Kidney epithelial cell (primary cell): ENCODE measurements around the gene NELL2. TPM values are rescaled to one million over a fixed set of nuclear protein-coding genes. Genes with fewer than 3 reads are reported as not detected.
"Not testable (repeated sequence)": the region's sequence is repeated elsewhere in the genome, so short reads cannot be mapped to it uniquely, and the experiment has no call there.

Experiments used
- DNase-seq: peaks from one replicate; pipeline ENCODE4 v3.0.0-alpha.2; 2010; ENCODE audit warnings: low read depth
- H3K27me3 ChIP-seq: 2 replicates; pipeline ENCODE4 v1.6.0; 2011; ENCODE audit warnings: low read length; ENCODE audit not compliant: control insufficient read depth, insufficient read depth
- H3K36me3 ChIP-seq: 2 replicates; pipeline ENCODE4 v1.5.1; 2011; ENCODE audit warnings: low read length; ENCODE audit not compliant: control insufficient read depth, insufficient read depth
- H3K4me3 ChIP-seq: 2 replicates; pipeline ENCODE4 v1.5.1; 2011; ENCODE audit warnings: low read depth, mild to moderate bottlenecking, control low read depth, low read length
- total RNA-seq: library from RNA; depleted of rRNA; stranded (reverse); fragments of >200 nt; gene quantifications from 2 replicates; pipeline ENCODE4 v1.2.3, GENCODE V29; 2015
- TF ChIP-seq, protein P1 (sequence below): IDR thresholded peaks from 2 replicates; pipeline ENCODE4 v1.5.1; 2011; ENCODE audit warnings: mild to moderate bottlenecking, moderate library complexity, low read length, control low read depth, inconsistent platforms; ENCODE audit not compliant: insufficient read depth, poor library complexity, severe bottlenecking

The NELL2 gene
- 3.5 and 9.7 TPM in 2 replicates for total RNA-seq

DNA sequence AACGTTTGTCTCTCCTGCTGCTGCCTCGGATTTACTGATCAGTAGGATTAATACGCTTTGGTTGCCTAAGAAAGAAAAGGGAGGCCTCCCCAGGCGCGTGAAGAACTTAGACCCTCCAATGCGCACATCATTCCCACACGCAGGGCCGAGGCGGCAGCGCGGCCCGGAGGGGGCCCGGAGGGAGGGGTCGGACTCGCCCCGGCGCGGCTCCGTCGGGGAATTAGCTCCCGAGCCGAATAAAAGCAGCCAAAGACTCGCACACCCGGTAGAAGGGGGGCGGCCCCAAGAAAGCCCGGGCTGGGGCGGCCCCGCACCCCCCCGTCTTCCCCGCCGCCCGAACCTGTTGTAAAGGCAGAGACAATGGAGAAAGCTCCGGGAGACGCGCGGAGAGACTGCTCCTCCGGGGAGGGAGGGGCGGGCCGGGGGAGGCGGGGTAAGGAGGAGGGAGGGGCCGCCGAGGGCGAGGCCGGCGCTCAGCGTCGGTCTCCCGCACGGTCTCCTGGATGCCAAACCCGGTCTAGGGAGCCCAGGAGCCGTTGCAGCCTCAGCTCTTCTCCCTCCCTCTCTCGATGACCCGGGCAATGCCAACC, at the start of gene NELL2:
Gene NELL2 (minus strand): TSS at position 362 of the 590 bp plus-strand sequence. CDS start 446 bp downstream, outside the sequence.
- DNase-seq = no peak
- peak within 1 kb of the TSS; percentile 21 for H3K4me3 ChIP-seq
- TF ChIP-seq, protein P1, sequence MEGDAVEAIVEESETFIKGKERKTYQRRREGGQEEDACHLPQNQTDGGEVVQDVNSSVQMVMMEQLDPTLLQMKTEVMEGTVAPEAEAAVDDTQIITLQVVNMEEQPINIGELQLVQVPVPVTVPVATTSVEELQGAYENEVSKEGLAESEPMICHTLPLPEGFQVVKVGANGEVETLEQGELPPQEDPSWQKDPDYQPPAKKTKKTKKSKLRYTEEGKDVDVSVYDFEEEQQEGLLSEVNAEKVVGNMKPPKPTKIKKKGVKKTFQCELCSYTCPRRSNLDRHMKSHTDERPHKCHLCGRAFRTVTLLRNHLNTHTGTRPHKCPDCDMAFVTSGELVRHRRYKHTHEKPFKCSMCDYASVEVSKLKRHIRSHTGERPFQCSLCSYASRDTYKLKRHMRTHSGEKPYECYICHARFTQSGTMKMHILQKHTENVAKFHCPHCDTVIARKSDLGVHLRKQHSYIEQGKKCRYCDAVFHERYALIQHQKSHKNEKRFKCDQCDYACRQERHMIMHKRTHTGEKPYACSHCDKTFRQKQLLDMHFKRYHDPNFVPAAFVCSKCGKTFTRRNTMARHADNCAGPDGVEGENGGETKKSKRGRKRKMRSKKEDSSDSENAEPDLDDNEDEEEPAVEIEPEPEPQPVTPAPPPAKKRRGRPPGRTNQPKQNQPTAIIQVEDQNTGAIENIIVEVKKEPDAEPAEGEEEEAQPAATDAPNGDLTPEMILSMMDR = no peak
- no peaks in the 10 kb centered on the region for H3K36me3 ChIP-seq
- H3K27me3 ChIP-seq = peaks cover 27% of the 10 kb centered on the region

DNA sequence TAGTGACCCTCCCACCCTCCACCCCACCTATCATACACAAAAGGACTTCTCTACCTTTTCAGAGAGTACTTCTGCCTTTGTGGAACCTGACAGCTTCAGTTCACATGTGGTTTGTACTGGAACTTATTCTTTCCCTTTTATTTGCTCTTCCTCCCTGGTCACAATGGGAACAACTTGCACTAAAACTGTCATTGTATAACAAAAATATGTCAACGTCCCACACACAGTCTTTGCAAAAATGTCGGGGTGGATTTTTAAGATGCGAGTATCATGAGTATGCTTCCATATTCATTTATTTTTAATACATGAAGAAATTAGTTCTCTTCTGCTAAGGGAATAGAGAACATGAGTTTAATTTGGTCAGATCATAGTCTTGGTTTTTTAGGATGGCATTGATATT, 45.6 kb upstream of the NELL2 start:
- Histone ChIP-seq H3K27me3 (no peaks in the 10 kb centered on the region), H3K4me3 (no peak overlapping the region), H3K36me3 (no peaks in the 10 kb centered on the region)
- DNase-seq = no peak
- TF ChIP-seq, protein P1 = no peak

GRCh38 chr12:44917141-44917540, 41.0 kb upstream of the NELL2 start:
- Histone ChIP-seq H3K4me3 (no peak overlapping the region), H3K27me3 (no peaks in the 10 kb centered on the region), H3K36me3 (no peaks in the 10 kb centered on the region)
- TF ChIP-seq, protein P1 = no peak
- DNase-seq = no peak

GRCh38 chr12:44915958-44916357, 39.8 kb upstream of the NELL2 start:
- H3K27me3 ChIP-seq = no peaks in the 10 kb centered on the region
- DNase-seq = no peak
- TF ChIP-seq, protein P1 = no peak

DNA sequence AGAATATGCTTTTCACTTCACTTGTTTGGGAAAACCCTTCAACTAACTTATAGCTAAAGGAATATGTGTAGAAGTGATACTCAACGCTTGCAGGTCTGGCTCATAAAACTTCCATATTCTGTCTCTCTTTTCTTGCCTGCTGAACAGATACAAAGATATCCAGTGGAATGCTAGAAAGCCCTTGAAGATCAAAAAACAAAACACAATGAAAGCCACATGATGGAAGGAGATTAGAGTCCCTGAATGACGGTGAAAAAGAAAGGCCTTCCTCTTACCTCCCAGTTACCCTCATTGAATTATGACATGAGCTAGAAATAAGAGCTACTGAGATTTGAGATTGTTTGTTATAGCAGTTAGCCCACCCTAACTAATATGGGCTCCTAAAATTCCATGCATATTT, 28.2 kb upstream of the NELL2 start:
- H3K36me3 ChIP-seq = no peaks in the 10 kb centered on the region
- TF ChIP-seq, protein P1 = no peak
- no peak for DNase-seq
- no peaks in the 10 kb centered on the region for H3K27me3 ChIP-seq
- H3K4me3 ChIP-seq = no peak overlapping the region

More at GRCh38 chr12:44915958-44916357, 39.8 kb upstream of the NELL2 start:
- no peaks in the 10 kb centered on the region for H3K36me3 ChIP-seq
- no peak overlapping the region for H3K4me3 ChIP-seq

- not testable (repeated sequence) for H3K36me3 ChIP-seq, H3K27me3 ChIP-seq, H3K4me3 ChIP-seq, DNase-seq
These were observed 22.0 kb upstream of the NELL2 start for GRCh38 chr12:44898108-44898507.
